ENCODE results near the gene ABCA1. TPM values are rescaled to one million over a fixed set of nuclear protein-coding genes. Genes with fewer than 3 reads are reported as not detected.
"Not testable (repeated sequence)": the region's sequence is repeated elsewhere in the genome, so short reads cannot be mapped to it uniquely, and the experiment has no call there.

Gene ABCA1
- total RNA-seq, 4 donors from 2014 or later: 87.3 to 188 (median 124) TPM

DNA sequence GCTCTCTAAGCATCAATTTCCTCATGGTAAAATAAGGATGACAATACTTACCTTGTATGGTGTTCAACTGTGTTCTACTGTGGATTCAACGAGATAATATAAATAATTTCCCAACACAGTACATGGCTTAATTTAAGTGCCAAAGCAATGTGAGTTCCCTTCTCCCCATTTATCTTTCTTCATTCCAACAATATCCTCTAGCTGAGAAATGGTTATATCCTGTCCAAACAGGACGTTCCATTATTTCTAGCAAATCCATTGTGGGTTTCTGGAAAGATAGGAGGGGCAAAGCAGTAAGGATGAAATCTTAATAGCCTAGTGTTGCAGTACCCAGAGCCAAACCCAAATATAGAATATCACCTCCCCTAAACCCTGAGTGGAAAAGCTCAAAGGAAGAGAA is 22.0 kb downstream of the ABCA1 start:
- no peak for DNase-seq (ENCODE audit: low spot score)
- no peak for ATAC-seq (ENCODE audit: low FRiP score)
- no peak for TF ChIP-seq CTCF (IDR thresholded peaks at IDR 0.05)

DNA sequence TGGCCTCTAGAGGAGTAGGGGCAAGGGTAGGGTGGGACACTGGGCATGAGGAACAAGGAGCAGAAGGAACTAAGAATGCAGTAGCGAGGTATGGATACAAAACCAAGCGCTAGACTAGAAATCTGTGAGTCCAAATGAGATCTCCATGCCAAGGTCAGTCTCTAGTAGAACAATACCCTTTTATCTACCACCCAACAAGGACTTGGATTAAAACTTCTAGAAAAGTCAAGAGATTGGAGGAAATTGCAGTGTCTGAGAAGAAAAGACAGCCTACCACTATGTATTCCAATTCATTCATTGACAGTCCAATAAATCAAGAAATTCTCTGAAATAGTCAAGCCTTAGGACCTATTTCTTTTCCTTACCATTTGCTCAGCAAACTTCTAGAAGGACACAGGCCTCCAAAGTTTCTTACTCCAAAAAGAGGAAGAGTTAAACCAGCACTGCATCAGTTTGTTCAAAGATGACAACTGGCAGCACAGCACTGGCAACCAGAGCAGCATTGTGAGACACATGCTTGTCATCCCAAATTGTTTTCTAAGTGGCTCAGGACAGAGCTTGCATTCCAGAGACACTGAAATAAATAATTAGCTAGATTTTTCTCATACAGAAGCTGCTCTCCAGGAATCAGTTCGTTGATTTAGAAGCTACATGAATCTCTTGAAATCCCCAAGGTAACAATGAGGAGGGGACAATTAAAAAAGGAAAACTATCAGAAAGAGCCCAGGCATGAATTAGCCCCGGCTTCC is 22.6 kb downstream of the ABCA1 start:
- DNase-seq (ENCODE audit: low spot score): no peak
- no peak for ATAC-seq (ENCODE audit: low FRiP score)
- TF ChIP-seq CTCF (IDR thresholded peaks at IDR 0.05): no peak

GRCh38 chr9:104903609-104904008 is 24.3 kb downstream of the ABCA1 start:
- TF ChIP-seq CTCF (IDR thresholded peaks at IDR 0.05): no peak
- DNase-seq (ENCODE audit: low spot score) (no peak), ATAC-seq (ENCODE audit: low FRiP score) (no peak)

- no peak for TF ChIP-seq CTCF (IDR thresholded peaks at IDR 0.05)
- DNase-seq (ENCODE audit: low spot score): no peak
- ATAC-seq (ENCODE audit: low FRiP score): no peak
Observed at GRCh38 chr9:104900871-104901270, 27.1 kb downstream of the ABCA1 start.

GRCh38 chr9:104900324-104900723 is 27.6 kb downstream of the ABCA1 start:
- no peak for TF ChIP-seq CTCF (IDR thresholded peaks at IDR 0.05)
- no peak for ATAC-seq (ENCODE audit: low FRiP score)
- no peak for DNase-seq (ENCODE audit: low spot score)

GRCh38 chr9:104899759-104900247 is 28.2 kb downstream of the ABCA1 start:
- ATAC-seq (ENCODE audit: low FRiP score) (no peak), DNase-seq (ENCODE audit: low spot score) (no peak)
- TF ChIP-seq CTCF (IDR thresholded peaks at IDR 0.05): no peak

- not testable (repeated sequence) for ATAC-seq (ENCODE audit: low FRiP score); DNase-seq (ENCODE audit: low spot score)
Observed at GRCh38 chr9:104898376-104898775, 29.6 kb downstream of the ABCA1 start.

All from omental fat pad (tissue), 4 donors.